ENCODE results near the gene KRT79. TPM values are rescaled to one million over a fixed set of nuclear protein-coding genes. Genes with fewer than 3 reads are reported as not detected.
A peak's percentile ranks its signal among the peaks of the same experiment; 100 is the strongest.
"Not testable (repeated sequence)": the region's sequence is repeated elsewhere in the genome, so short reads cannot be mapped to it uniquely, and the experiment has no call there.

KRT79 gene
- total RNA-seq, 1 experiment from 2014 or later = not detected

DNA sequence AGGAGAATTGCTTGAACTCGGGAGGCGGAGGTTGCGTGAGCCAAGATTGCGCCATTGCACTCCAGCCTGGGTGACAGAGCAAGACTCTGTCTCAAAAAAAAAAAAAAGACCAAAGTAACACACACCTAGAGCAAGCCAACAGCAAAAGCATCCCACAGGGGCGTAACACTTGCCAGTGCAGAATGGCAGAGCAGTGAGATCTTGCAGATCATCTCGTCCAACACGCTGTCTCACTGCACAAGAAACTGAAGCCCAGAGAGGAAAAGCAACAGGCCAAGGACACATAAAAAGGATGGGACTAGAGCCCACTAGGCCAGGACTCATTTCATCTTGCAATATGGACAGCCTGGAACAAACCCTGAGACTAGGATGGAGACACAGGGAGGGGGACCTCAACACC lies 27.4 kb upstream of the KRT79 start:
- no TSS peak for BruUV-seq (replicated peaks)
- DNase-seq = no peak
- H3K9me3 Mint-ChIP-seq (ENCODE audit: low read depth, unreplicated experiment) = no peaks in the 10 kb centered on the region
- H3K4me1 Mint-ChIP-seq (ENCODE audit: low read depth, unreplicated experiment) = peaks cover 16% of the 10 kb centered on the region
- TF ChIP-seq, protein P1, sequence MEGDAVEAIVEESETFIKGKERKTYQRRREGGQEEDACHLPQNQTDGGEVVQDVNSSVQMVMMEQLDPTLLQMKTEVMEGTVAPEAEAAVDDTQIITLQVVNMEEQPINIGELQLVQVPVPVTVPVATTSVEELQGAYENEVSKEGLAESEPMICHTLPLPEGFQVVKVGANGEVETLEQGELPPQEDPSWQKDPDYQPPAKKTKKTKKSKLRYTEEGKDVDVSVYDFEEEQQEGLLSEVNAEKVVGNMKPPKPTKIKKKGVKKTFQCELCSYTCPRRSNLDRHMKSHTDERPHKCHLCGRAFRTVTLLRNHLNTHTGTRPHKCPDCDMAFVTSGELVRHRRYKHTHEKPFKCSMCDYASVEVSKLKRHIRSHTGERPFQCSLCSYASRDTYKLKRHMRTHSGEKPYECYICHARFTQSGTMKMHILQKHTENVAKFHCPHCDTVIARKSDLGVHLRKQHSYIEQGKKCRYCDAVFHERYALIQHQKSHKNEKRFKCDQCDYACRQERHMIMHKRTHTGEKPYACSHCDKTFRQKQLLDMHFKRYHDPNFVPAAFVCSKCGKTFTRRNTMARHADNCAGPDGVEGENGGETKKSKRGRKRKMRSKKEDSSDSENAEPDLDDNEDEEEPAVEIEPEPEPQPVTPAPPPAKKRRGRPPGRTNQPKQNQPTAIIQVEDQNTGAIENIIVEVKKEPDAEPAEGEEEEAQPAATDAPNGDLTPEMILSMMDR (IDR thresholded peaks at IDR 0.05; ENCODE audit: unreplicated experiment) = no peak
- CTCF ChIA-PET = no interaction called here
- no peaks in the 10 kb centered on the region for H3K36me3 Mint-ChIP-seq (ENCODE audit: insufficient read depth, unreplicated experiment)
- H3K4me3 Mint-ChIP-seq (ENCODE audit: low read depth, unreplicated experiment) = no peak overlapping the region
- intact Hi-C loops (cut with micrococcal nuclease; ENCODE audit: unreplicated experiment) = no loop called here
- H3K27me3 Mint-ChIP-seq (ENCODE audit: unreplicated experiment) = no peaks in the 10 kb centered on the region
- no peak overlapping the region for H3K27ac Mint-ChIP-seq (ENCODE audit: unreplicated experiment)

DNA sequence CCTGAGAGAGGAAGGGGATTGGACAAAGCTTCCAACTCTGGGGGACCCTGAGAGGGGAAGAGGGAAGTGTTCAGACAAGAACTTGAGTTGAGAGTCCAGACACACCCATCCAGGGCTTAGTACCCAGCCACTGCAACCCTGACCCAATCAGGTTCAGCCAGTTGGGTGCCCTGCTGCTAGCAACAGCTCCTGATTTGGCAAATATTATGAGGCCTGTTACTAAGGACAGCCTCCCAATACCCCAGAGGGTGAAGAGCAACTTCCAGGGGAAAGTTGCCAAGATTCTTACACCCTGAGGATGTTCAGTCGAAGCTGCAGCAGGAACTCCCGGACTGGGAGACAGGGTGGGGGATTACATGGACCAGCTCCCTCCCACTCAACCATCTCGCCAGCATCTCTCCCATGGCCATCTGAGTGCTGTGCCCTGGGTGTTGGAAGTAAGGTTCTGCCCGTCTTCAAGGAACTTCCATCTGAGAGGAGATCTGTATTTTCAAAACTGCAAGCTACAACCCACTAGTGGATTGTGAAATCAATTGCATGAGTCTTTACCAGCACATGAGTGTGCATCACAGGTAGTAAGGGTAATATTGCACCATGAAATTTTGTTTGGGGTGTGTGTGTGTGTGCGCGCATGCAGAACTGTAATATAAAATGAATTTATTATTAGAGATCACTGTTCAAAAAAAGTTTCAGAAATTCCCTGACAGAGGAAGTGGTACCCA lies 26.2 kb upstream of the KRT79 start:
- Mint-ChIP-seq H3K9me3 (ENCODE audit: low read depth, unreplicated experiment) (no peaks in the 10 kb centered on the region), H3K4me1 (ENCODE audit: low read depth, unreplicated experiment) (peaks cover 16% of the 10 kb centered on the region), H3K27me3 (ENCODE audit: unreplicated experiment) (no peaks in the 10 kb centered on the region), H3K27ac (ENCODE audit: unreplicated experiment) (no peak overlapping the region), H3K36me3 (ENCODE audit: insufficient read depth, unreplicated experiment) (no peaks in the 10 kb centered on the region), H3K4me3 (ENCODE audit: low read depth, unreplicated experiment) (no peak overlapping the region)
- TF ChIP-seq, protein P1 (IDR thresholded peaks at IDR 0.05; ENCODE audit: unreplicated experiment) = no peak
- CTCF ChIA-PET = interaction anchor here (0.8 to 1.8 kb wide), 3 partner anchors 10 to 194 kb away, joined by 3 to 6 read pairs (median 3); no protein-coding TSS in a partner anchor
- intact Hi-C loops (cut with micrococcal nuclease; ENCODE audit: unreplicated experiment) = no loop called here
- DNase-seq = peak; percentile 61
- no TSS peak for BruUV-seq (replicated peaks)

DNA sequence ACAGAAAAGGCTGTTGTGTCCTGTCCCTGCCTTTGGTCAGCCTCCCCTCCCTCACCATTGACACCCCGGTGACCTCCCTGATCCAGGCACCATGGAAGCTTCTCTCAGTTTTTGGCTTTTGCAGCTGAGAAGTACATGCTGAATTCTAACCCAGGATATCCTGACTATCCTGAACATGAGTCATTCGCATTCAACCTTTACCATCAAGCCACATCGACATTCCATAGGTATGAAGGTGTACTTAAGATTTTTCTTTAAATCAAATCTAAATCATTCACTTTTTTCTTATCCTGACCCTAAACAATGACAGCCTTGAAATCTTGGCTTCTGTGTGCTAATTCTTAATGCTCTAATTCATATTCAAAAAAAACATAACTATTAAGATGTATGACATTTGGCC lies 23.4 kb upstream of the KRT79 start:
- H3K27ac Mint-ChIP-seq (ENCODE audit: unreplicated experiment) = no peak overlapping the region
- CTCF ChIA-PET = no interaction called here
- peaks cover 20% of the 10 kb centered on the region for H3K27me3 Mint-ChIP-seq (ENCODE audit: unreplicated experiment)
- DNase-seq = no peak
- H3K4me1 Mint-ChIP-seq (ENCODE audit: low read depth, unreplicated experiment) = peaks cover 16% of the 10 kb centered on the region
- no peaks in the 10 kb centered on the region for H3K9me3 Mint-ChIP-seq (ENCODE audit: low read depth, unreplicated experiment)
- intact Hi-C loops (cut with micrococcal nuclease; ENCODE audit: unreplicated experiment) = no loop called here
- no TSS peak for BruUV-seq (replicated peaks)
- TF ChIP-seq, protein P1 (IDR thresholded peaks at IDR 0.05; ENCODE audit: unreplicated experiment) = no peak
- H3K4me3 Mint-ChIP-seq (ENCODE audit: low read depth, unreplicated experiment) = no peak overlapping the region
- H3K36me3 Mint-ChIP-seq (ENCODE audit: insufficient read depth, unreplicated experiment) = no peaks in the 10 kb centered on the region

DNA sequence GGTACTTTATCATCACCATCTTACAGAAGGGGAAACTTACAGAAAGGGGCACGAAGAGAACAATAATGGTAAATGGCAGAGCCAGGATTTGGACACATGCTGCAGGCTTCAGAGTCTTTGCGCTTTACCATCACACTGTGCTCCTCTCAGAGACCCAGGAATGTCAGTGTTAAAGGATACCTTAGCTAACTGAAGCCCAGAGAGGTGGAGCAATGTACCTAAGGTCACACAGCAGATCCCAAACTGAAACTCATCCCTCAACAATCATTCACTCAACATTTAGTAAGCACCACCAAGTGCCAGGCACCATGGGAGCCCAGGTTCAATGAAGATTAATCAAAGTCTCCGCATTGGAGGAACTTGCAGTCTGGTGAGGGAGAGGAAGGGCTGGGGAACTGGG lies 22.7 kb upstream of the KRT79 start:
- DNase-seq = no peak
- Mint-ChIP-seq H3K36me3 (ENCODE audit: insufficient read depth, unreplicated experiment) (no peaks in the 10 kb centered on the region), H3K4me3 (ENCODE audit: low read depth, unreplicated experiment) (no peak overlapping the region), H3K27ac (ENCODE audit: unreplicated experiment) (no peak overlapping the region), H3K27me3 (ENCODE audit: unreplicated experiment) (peaks cover 20% of the 10 kb centered on the region), H3K9me3 (ENCODE audit: low read depth, unreplicated experiment) (no peaks in the 10 kb centered on the region), H3K4me1 (ENCODE audit: low read depth, unreplicated experiment) (peaks cover 16% of the 10 kb centered on the region)
- intact Hi-C loops (cut with micrococcal nuclease; ENCODE audit: unreplicated experiment) = no loop called here
- BruUV-seq (replicated peaks) = no TSS peak
- TF ChIP-seq, protein P1 (IDR thresholded peaks at IDR 0.05; ENCODE audit: unreplicated experiment) = no peak
- CTCF ChIA-PET = no interaction called here

DNA sequence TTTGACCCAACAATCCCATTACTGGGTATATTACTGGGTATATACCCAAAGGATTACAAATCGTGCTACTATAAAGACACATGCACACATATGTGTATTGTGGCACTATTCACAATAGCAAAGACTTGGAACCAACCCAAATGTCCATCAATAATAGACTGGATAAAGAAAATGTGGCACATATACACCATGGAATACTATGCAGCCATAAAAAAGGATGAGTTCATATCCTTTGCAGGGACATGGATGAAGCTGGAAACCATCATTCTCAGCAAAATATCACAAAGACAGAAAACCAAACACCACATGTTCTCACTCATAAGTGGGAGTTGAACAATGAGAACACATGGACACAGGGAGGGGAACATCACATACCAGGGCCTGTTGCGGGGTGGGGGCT lies 22.0 kb upstream of the KRT79 start:
- H3K36me3 Mint-ChIP-seq (ENCODE audit: insufficient read depth, unreplicated experiment); BruUV-seq (replicated peaks); H3K9me3 Mint-ChIP-seq (ENCODE audit: low read depth, unreplicated experiment); intact Hi-C loops (cut with micrococcal nuclease; ENCODE audit: unreplicated experiment); H3K4me3 Mint-ChIP-seq (ENCODE audit: low read depth, unreplicated experiment); CTCF ChIA-PET; DNase-seq; H3K27ac Mint-ChIP-seq (ENCODE audit: unreplicated experiment): not testable (repeated sequence)
- Mint-ChIP-seq H3K27me3 (ENCODE audit: unreplicated experiment) (peaks cover 20% of the 10 kb centered on the region), H3K4me1 (ENCODE audit: low read depth, unreplicated experiment) (peaks cover 16% of the 10 kb centered on the region)
